NCI-H524 treated with DMSO at 0.1 percent for 48 hours (cell line): ENCODE data around the gene PPM1G.
"Not testable (repeated sequence)": the region's sequence is repeated elsewhere in the genome, so short reads cannot be mapped to it uniquely, and the experiment has no call there.

ENCODE experiments used
- DNase-seq: peaks from one replicate; lab custom pipeline; 2025; lab: John Stamatoyannopoulos, UW

Gene PPM1G

DNA sequence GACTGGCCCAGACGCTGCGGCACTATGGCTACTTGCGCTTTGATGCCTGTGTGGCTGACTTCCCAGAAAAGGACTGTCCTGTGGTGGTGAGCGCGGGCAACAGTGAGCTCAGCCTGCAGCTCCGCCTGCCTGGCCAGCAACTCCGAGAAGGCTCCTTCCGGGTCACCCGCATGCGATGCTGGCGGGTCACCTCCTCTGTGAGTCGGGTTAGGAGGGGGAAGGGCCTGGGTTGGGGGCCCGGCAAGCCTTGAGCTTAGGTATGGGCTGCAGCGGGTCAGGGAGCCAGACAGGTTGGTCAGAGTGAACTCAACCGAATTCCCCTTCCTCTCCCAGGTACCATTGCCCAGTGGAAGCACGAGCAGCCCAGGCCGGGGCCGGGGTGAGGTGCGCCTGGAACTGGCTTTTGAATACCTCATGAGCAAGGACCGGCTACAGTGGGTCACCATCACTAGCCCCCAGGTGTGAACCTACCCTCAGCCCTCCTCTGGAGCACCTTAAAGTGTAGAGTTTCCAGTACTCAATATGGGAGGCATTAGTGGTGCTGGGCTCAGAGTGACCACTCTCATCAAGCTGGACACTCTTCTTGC is 33.8 kb downstream of the PPM1G start:
- no peak for DNase-seq

DNA sequence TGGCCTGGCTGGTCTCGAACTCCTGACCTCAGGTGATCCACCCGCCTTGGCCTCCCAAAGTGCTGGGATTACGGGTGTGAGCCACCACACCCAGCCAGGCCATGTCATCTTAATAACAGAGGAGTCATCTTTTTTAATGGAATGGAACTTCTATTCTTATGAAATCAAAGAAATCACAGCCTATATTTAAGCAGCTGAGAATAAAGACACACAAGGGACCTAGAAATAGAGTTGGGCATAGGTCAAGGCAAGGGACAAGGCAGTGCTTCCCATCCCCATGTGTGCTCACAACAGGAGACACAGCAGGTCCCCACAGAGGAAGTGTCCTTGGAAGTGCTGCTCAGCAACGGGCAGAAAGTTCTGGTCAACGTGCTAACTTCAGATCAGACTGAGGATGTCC is 35.8 kb downstream of the PPM1G start:
- no peak for DNase-seq

DNA sequence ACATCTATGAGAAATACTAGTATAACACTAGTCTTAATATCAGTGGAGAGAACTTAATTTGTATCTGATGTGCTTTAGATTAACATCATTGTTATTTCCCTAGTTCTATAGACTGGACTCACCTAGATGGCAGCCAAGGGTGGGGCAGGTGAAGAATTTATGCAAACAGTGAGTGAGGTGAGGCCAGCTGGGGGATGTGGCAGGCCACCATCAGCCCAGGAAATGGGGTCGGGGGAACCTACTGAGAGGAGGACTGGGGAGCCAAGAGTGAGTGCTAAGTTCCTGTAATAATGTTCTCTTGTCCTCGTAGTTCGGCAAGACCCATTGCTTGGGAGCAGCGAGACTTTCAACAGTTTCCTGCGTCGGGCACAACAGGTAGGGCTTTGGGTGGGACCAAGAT is 36.5 kb downstream of the PPM1G start:
- no peak for DNase-seq

DNA sequence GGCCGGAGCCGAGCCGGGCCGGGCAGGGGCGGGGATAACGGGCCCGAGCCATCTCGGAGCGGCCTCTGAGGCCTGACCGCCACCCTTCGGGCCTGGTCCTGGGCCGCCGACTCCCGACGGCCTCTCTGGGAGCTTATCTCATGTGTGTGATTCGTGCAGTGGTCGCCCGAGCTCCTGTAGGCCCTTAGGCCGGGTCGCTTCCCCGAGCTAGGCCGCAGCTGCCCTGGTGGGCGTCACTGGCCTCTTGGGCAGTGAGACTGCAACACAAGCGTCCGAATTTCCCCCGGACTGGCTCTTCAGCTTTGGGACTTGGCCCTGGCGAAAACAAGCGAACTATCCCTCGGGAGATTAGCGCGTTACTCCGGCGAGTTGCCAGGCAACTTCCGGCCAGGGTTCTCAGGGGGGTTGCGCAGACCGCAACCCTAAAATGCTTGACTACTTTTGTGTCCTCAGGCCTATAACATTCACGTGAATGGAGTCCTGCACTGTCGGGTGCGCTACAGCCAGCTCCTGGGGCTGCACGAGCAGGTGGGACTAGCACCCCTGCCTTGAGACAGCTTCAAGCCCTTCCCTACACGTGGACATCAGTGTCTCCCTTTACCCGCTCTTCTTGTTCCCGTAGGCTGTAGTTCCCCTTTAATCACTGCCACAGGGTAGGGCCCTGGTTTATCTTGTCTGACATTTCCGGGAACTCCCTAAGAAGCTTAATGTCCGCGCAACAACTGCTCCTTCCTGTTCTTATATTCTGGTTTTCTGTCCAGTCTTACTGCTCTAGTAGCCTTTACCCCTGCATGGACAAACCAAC is 38.4 kb downstream of the PPM1G start:
- DNase-seq, result no peak

DNA sequence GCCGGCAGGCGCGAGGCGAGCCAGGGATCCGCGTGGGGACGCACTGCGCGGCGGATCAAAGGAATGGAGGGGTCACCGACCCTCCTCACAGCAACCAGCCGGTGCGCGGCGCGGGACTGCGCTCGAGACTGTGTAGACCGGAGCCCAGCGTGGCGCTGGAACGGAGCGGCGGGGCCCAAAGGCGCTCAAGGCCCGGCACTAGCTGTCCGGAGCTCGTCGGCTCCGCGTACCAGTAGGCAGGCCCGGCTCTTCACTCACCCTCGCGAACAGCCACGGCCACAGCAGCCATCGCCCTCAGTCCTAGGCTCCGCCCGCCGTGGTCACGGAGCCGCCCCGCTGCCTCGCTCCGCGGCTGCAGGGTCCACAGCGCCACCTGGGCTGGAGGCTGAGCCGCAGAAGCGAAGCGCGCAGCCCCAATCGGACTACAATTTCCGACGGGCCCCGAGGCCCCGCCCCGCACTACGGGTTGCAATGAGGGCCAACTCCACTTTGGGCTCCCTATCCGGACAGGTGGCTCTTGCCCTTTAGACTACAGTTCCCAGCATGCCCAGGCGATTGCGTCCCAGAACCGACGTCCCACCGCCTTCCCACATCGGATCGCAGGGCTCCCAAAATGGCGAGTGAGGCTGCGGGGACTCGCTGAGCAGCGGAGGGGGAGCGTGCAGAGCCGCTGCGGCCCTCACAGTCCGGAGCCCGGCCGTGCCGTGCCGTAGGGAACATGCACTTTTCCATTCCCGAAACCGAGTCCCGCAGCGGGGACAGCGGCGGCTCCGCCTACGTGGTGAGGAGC is 39.2 kb downstream of the PPM1G start, which contains the start of the genes EIF2B4 and SNX17:
TSS of gene EIF2B4 (minus strand) at position 313 of the 790 bp plus-strand sequence. CDS start at position 289, 24 bp downstream.
TSS of gene SNX17 (plus strand) at position 591 of the 790 bp plus-strand sequence. CDS start at position 719, 128 bp downstream.
- peak; percentile 96 for DNase-seq

DNA sequence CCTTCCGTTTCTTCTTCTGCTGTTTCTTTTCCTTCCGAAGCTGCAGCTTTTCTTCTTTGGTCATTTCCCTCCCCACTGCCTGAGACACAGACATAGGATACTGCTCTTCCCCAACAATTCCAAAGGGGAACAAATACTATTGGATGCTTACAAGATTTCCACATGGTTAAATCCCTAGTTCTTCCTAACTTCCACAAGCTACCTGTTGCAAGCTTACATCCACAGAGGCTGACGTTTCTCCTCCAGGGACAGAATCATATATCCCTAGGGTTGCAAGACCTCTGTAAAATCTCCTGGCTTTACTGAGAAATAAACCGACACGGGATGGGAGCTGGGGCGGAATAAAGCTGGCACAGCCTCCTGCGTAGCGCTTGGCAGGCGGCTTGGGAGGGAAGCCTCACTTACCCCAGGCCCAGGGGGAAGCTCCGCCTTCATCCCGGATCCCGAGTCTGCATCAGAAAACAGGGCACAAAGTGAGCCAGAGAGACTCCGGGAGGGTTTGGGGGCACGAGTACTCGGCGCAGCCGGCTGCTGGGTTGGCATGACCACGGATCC is 39.8 kb downstream of the PPM1G start:
- no peak for DNase-seq

DNA sequence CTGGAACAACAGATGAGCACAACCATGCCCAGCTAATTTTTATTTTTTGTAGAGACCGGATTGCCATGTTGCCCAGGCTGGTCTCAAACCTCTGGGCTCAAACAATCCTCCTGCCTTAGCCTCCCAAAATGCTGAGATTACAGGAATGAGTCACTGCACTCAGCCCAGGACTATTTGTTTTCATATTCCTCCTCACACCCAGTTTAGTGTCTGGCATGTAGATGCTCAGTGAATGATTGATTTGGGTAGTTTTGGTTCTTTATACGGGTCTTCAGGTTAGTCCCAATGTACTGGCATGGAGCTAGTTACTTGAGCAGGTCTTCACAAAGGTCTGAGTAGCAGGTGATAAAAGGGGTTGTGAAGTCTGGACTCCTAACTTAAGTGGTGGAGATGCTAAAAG is 45.5 kb downstream of the PPM1G start:
- DNase-seq, result no peak

DNA sequence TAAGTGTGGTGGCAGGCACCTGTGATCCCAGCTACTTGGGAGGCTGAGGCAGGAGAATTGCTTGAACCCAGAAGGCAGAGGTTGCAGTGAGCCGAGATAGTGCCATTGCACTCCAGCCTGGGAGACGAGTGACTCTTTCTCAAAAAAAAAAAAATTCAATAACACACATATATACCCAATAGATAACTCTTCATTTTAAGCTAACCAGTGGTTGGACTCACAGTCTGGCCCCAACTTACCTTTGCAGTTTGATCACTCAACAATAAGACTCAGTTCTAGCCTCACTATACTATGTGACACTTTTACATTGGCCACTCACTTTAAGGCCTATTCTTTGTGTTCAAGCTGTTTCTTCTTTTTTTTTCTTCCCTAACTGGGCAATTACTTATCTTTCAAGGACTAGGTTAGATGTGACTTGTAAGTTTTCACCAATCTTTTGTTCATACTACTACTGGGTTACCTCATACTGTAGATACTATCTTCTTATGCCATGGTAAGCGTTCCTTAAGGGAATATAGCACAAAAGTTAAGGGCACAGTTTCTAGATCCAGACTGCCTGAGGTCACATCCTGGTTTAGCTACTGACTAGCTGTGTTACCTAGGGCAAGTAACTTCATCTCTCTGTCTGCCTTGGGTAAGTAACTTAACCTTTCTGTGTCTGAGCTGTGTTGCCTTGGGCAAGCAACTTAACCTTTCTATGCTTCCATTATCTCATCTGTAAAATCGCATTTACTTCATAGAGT is 46.5 kb downstream of the PPM1G start:
- DNase-seq, result no peak

DNA sequence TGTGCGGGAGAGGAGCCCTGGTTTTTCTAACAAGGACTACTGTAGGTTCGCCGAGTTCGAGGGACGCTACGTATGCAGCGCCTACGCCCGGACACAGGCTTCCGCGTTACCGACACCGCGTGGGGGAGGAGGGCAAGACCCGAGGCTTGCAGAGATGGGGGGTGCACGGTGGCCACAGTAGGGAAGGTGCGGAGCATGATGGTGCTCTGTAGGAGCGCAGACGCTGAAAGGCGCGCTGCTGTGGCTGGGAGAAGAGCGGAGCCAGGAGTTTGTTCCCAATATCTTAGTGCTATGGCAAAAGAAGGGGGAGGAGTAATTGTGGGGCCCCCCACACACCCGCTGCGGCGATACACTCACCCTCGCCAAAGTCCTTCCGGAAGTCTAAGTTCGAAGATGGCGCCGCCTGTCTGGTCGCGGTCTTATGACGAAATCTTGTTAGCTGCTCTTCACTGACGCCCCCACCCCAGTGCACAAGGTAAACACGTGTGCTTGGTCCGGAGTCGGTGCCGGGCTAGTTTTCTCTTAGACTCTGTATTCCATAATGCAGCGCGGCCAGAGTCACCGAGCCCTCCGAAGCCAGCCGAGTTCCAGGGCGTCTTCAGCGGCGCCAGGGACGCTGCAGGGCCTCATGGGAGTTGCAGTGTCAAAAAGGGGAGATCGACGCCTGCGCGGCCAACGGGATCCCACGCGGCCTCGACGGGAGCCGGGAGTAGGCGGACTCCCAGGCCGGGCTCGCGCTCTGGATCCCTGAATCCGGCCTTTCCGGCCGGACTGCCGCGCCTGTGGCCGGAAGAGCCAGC is 52.8 kb downstream of the PPM1G start, which contains the start of gene GTF3C2:
TSS of gene GTF3C2 (minus strand) at position 383 of the 800 bp plus-strand sequence. CDS start 13,210 bp downstream, outside the sequence.
- peak; percentile 98 for DNase-seq

DNA sequence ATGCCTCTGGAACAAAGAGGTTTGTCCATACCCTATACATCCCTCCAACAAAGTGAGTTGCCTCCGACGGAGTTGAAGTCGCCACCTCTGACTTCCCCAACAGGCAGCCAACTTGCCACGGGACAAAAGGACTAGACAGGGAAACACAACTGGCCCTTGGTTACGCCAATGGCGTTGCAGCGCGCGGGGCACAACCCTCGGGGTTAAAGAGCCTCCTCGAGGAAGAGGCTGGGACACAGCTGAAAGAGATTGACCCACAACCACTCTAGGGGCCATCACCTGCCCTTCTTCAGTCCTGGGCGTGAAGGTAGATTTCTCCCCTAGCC is 53.4 kb downstream of the PPM1G start:
- no peak for DNase-seq

DNA sequence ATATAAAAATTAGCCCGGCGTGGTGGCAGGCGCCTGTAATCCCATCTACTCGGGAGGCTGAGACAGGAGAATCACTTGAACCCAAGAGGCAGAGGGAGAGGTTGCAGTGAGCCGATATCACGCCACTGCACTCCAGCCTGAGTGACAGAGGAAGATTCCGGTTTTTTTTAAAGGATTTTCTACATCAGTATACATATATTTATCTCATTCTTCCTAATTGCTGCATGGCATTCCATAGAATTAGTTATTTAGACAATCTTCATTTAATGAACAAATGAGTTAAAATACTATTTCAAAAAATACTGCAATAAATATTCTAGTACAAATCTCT is 54.8 kb downstream of the PPM1G start:
- no peak for DNase-seq

DNA sequence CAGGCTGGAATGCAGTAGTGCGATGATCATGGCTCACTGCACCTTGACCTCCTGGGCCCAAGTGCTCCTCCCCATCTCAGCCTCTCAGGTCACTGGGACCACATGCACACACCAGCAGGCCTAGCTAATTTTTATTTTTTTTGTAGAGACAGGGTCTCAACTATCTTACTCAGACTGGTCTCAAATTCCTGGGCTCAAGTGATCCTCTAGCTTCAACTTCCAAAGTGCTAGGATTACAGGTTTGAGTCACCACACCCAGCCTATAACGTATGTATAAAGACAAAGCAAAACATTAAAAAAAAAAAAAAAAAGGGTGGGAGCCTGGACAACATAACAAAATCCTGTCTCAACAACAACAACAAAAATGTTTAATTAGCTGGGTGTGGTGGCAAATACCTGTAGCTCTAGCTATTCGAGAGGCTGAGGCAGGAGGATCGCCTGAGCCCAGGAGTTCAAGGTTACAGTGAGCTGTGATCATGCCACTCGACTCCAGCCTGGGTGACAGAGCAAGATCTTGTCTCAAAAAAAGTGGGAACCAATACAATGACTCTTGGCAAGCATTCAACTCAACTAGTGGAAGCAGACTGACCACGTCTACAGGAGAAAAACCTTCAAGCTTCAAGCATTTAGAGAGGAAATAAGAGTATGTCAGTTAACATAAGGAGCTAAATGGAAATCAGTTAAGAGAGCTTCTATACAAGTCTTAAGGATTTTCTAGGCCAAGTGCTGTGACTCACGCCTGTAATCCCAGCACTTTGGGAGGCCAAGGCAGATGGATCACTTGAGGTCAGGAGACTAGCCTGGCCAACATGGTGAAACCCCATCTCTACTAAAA is 55.4 kb downstream of the PPM1G start:
- DNase-seq, result no peak

DNA sequence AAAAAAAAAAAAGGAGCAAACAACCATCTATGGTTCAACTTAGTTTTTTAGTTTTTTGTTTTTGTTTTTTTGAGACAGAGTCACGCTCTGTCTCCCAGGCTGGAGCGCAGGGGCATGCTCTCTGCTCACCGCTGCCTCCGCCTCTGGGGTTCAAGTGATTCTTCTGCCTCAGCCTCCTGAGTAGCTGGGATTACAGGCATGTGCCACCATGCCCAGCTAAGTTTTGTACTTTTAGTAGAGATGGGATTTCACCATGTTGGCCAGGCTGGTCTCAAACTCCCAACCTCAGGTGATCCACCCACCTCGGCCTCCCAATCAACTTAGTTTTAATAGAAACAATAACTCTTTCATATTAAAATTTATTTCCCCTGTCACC is 56.0 kb downstream of the PPM1G start:
- DNase-seq, result not testable (repeated sequence)

DNA sequence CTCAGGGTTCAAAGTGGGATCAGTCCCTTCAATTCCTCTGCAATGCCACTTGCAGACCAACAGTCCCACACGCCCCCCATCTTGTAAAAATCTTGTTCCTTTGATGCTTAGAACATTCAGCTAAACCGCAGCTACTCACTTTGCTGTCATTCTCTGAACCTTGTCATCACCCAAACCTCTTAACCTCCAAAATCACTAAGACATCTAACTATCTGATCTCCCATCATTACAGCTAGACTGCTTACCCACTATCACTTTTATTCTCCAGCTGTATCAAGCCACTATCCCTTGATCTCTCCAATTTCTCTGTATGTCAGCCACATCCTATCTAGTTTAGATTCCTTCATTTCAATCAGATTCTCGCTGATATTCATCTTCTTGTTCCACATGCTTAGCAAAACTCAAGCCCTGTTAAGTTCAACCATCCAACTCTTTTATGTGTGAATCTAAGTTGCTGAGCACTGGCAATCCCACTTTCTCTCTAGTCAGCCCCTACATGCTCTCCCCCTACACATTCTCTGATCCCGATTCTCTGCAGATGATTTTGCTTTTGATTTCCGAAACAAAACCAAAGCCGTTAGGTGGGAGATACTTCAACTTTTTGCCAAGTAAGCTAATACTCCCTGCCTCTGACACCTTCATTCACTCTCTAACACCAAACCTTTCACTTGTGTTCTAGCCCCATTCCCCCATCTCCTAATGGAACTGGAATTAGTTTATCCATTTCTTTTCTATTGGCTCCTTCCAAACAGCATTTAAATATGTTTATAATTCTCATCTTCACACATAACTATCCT is 57.4 kb downstream of the PPM1G start:
- no peak for DNase-seq

DNA sequence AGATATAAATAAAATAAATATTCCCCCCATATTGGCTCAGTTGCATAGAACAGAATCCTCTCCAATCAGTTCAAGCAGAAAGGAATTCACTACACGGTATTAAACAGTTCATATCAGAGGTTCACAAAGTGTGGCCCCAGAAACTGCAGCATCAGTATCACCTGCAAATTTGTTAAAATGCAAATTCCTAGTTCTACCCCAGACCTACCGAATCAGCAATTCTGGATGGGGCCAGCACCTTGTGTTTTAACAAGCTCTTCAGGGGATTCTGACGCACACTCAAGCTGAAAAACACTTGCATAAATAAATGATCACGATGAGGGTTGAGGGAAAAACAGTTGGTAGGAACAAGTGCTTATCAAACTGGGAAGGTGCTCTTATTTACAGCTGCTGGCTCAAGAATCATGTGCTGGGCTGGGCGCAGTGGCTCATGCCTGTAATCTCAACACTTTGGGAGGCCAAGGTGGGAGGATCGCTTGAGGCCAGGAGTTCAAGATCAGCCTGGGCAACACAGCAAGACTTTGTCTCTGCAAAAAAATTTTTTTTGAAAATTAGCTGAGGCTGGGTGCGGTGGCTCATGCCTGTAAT is 59.2 kb downstream of the PPM1G start:
- no peak for DNase-seq

DNA sequence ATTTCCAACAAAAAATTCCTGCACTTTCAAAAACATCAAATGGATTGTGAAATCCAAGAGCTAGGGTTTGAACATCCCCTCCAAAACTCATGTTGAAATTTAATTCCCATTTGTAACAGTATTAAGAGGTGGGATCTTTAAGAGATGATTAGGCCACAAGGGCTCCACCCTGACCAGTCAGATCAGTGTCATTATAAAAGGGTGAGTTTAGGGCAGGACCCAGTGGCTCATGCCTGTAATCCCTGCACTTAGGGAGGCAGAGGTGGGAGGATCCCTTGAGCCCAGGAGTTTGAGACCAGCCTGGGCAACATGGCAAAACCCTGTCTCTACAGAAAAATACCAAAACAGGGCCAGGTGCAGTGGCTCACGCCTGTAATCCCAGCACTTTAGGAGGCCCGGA is 61.8 kb downstream of the PPM1G start:
- no peak for DNase-seq

DNA sequence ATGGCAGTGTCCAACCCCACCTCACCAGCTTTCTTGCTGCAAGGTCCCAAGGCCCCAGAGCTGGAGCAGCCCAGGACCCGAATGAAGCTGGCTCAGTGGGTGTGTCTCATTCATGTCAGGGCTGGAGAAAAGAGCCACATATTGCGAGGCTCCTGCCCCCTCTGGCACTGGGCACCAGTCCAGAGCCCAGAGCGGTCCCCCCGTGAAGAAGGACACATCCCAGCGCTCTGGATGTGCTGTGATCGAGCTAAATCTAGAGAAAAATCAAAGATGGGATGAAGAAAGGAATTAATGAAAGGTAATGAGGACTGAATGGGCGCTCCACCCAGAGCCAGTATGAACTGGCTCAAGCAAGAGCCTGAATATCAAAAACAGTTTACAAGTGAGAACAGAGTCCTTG is 73.2 kb downstream of the PPM1G start:
- no peak for DNase-seq

DNA sequence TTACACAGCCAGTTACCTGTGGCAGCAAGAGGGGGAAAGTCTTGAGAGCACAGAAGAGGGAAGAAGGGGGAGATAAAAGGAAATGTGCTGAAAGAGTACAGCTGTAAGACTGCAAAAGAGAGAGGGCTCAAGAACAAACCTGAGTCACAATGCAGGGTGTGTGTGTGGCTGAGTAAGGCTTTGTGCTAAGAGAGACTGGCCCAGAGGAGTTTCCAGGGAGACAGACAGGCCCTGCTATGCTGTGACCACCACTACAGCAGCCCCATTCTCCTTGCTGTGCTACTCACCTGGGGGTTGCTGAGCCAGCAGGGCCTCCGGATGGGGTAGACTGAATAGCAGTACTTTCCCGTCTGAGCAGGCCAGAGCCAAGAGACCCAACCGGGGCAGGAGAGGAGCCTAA is 74.1 kb downstream of the PPM1G start:
- no peak for DNase-seq
